Gastrocnemius medialis (tissue), 4 donors: ENCODE measurements around the gene CLEC17A.

Experiments used
- POLR2A ChIP-seq, 2 donors: fragments of 450-650 bp; IDR thresholded peaks; one replicate each; pipeline ENCODE4 v1.6.1; 2017; ENCODE audit warnings: antibody characterized with exemption in 2 of 2, mild to moderate bottlenecking in 2 of 2, moderate library complexity in 2 of 2
- TF ChIP-seq, protein P1 (sequence below), 5 experiments: fragments of 450-650 bp in 3 of 5; fragments of 200-600 bp in 2 of 5; sonication (generic) in 2 of 5; IDR thresholded peaks in 4 of 5; conservative IDR thresholded peaks in 1 of 5; 1 replicate in 4 of 5; 2 replicates in 1 of 5; pipeline ENCODE4 v1.5.1; 2016 to 2019; ENCODE audit warnings: antibody characterized with exemption in 5 of 5, mild to moderate bottlenecking in 3 of 5, moderate library complexity in 3 of 5

DNA sequence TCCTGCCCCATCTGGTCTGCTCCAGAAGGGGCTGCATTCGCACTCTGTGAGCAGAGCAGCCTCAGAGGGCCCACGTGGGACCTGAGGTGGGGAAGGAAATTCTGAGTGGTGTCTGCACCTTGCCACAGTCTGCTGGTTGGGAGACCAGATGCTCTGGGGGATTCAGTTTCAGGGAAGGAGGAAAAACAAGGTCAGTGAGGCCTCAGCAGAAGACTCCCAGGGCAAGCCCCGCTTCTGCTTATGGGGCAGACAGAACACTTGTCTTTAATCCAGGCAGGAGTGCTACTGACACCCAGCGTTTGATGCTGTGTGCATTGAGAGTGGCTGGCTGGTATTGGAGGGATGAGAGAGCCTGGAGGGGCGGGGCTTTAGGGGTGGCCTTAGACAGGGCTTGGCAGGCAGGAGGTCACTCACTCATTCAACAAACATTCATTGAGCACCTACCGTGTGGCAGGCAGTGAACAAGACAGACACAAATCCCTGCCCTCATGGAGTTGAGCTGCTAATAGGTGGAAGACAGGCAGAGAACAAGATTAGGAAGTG is 4.9 kb upstream of the CLEC17A start:
- TF ChIP-seq POLR2A (IDR thresholded peaks at IDR 0.05) = no peak
- TF ChIP-seq, protein P1, sequence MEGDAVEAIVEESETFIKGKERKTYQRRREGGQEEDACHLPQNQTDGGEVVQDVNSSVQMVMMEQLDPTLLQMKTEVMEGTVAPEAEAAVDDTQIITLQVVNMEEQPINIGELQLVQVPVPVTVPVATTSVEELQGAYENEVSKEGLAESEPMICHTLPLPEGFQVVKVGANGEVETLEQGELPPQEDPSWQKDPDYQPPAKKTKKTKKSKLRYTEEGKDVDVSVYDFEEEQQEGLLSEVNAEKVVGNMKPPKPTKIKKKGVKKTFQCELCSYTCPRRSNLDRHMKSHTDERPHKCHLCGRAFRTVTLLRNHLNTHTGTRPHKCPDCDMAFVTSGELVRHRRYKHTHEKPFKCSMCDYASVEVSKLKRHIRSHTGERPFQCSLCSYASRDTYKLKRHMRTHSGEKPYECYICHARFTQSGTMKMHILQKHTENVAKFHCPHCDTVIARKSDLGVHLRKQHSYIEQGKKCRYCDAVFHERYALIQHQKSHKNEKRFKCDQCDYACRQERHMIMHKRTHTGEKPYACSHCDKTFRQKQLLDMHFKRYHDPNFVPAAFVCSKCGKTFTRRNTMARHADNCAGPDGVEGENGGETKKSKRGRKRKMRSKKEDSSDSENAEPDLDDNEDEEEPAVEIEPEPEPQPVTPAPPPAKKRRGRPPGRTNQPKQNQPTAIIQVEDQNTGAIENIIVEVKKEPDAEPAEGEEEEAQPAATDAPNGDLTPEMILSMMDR (IDR thresholded peaks at IDR 0.05 in 4 of 5, conservative IDR thresholded peaks at IDR 0.05 in 1 of 5) = no peak
